IgD-negative memory B cell (primary cell): ENCODE data around the gene ZNF814. TPM values are rescaled to one million over a fixed set of nuclear protein-coding genes. Genes with fewer than 3 reads are reported as not detected.
A peak's percentile ranks its signal among the peaks of the same experiment; 100 is the strongest.
"Not testable (repeated sequence)": the region's sequence is repeated elsewhere in the genome, so short reads cannot be mapped to it uniquely, and the experiment has no call there.

Source experiments
- H3K27ac Mint-ChIP-seq, 3 donors: one replicate each; pipeline ENCODE4 v1.8.0; 2020 to 2022; ENCODE audit warnings: mild to moderate bottlenecking in 3 of 3, mixed read lengths in 3 of 3, moderate library complexity in 1 of 3
- H3K27me3 Mint-ChIP-seq: one replicate; pipeline ENCODE4 v1.8.0; 2021; ENCODE audit warnings: mixed read lengths
- H3K36me3 Mint-ChIP-seq: one replicate; pipeline ENCODE4 v1.8.0; 2020; ENCODE audit warnings: mild to moderate bottlenecking, mixed read lengths
- H3K4me1 Mint-ChIP-seq, 3 donors: one replicate each; pipeline ENCODE4 v1.8.0; 2020 to 2022; ENCODE audit warnings: mixed read lengths in 3 of 3, mild to moderate bottlenecking in 1 of 3
- H3K4me3 Mint-ChIP-seq, 4 donors: one replicate each; pipeline ENCODE4 v1.8.0; 2020 to 2022; ENCODE audit warnings: mild to moderate bottlenecking in 4 of 4, mixed read lengths in 4 of 4, moderate library complexity in 3 of 4
- H3K9me3 Mint-ChIP-seq, 3 donors: one replicate each; pipeline ENCODE4 v1.8.0; 2020 to 2021; ENCODE audit warnings: mixed read lengths in 3 of 3, mild to moderate bottlenecking in 1 of 3
- polyA plus RNA-seq: library from polyadenylated mRNA; unstranded; fragments of 300-500 nt; fragmentation: Illumina TruSeq; gene quantifications from one replicate; pipeline ENCODE4 v1.2.3, GENCODE V29; 2021

ZNF814 gene
- polyA plus RNA-seq, 1 donor from 2014 or later: 37.1 TPM

- Mint-ChIP-seq H3K36me3 (peaks cover 16% of the 10 kb centered on the region), H3K27ac (no peak overlapping the region), H3K27me3 (no peaks in the 10 kb centered on the region), H3K4me3 (peak overlapping the region in 1 of 4 donors; percentile 15), H3K4me1 (peaks cover 13 to 27% (median 25%) of the 10 kb centered on the region in 3 donors), H3K9me3 (peaks cover 4 to 10% (median 8%) of the 10 kb centered on the region in 3 donors)
Observed at GRCh38 chr19:57886046-57886445, 2.8 kb downstream of the ZNF814 start.

GRCh38 chr19:57873883-57874799, 14.7 kb downstream of the ZNF814 start:
- H3K4me3 Mint-ChIP-seq, H3K27me3 Mint-ChIP-seq, H3K4me1 Mint-ChIP-seq: not testable (repeated sequence)
- peaks cover 28% of the 10 kb centered on the region for H3K36me3 Mint-ChIP-seq
- peaks cover 16 to 48% (median 26%) of the 10 kb centered on the region in 3 donors for H3K9me3 Mint-ChIP-seq
- peak overlapping the region in 2 of 3 donors; percentile 40 to 60 for H3K27ac Mint-ChIP-seq

- Mint-ChIP-seq H3K36me3 (peaks cover 29% of the 10 kb centered on the region), H3K4me1 (peaks cover 0 to 3% (median 0%) of the 10 kb centered on the region in 3 donors), H3K9me3 (peaks cover 17 to 45% (median 26%) of the 10 kb centered on the region in 3 donors), H3K27ac (no peak overlapping the region), H3K27me3 (no peaks in the 10 kb centered on the region), H3K4me3 (no peak overlapping the region)
Observed at GRCh38 chr19:57872450-57872849, 16.4 kb downstream of the ZNF814 start.

- H3K36me3 Mint-ChIP-seq: peaks cover 24% of the 10 kb centered on the region
- no peak overlapping the region for H3K4me3 Mint-ChIP-seq
- H3K27me3 Mint-ChIP-seq: no peaks in the 10 kb centered on the region
- peaks cover 10 to 40% (median 19%) of the 10 kb centered on the region in 3 donors for H3K9me3 Mint-ChIP-seq
- H3K4me1 Mint-ChIP-seq: peaks cover 0 to 1% (median 0%) of the 10 kb centered on the region in 3 donors
- H3K27ac Mint-ChIP-seq: no peak overlapping the region
Observed at GRCh38 chr19:57870225-57870624, 18.6 kb downstream of the ZNF814 start.

GRCh38 chr19:57869655-57870054, 19.2 kb downstream of the ZNF814 start:
- not testable (repeated sequence) for H3K27ac Mint-ChIP-seq, H3K4me1 Mint-ChIP-seq, H3K27me3 Mint-ChIP-seq
- Mint-ChIP-seq H3K36me3 (peaks cover 26% of the 10 kb centered on the region), H3K9me3 (peaks cover 10 to 37% (median 22%) of the 10 kb centered on the region in 3 donors), H3K4me3 (peak overlapping the region in 1 of 4 donors; percentile 39)

- Mint-ChIP-seq H3K4me1 (peaks cover 0 to 1% (median 0%) of the 10 kb centered on the region in 3 donors), H3K27me3 (no peaks in the 10 kb centered on the region), H3K9me3 (peaks cover 6 to 25% (median 18%) of the 10 kb centered on the region in 3 donors), H3K36me3 (peaks cover 19% of the 10 kb centered on the region), H3K27ac (peak overlapping the region in 1 of 3 donors; percentile 7), H3K4me3 (no peak overlapping the region)
Observed at GRCh38 chr19:57867868-57868492, 20.9 kb downstream of the ZNF814 start.

GRCh38 chr19:57862351-57862750, 26.5 kb downstream of the ZNF814 start:
- H3K27ac Mint-ChIP-seq, H3K4me3 Mint-ChIP-seq, H3K4me1 Mint-ChIP-seq, H3K27me3 Mint-ChIP-seq: not testable (repeated sequence)
- H3K36me3 Mint-ChIP-seq: peaks cover 27% of the 10 kb centered on the region
- peaks cover 3 to 17% (median 11%) of the 10 kb centered on the region in 3 donors for H3K9me3 Mint-ChIP-seq

- H3K27me3 Mint-ChIP-seq, H3K9me3 Mint-ChIP-seq, H3K27ac Mint-ChIP-seq, H3K4me3 Mint-ChIP-seq: not testable (repeated sequence)
- Mint-ChIP-seq H3K4me1 (peaks cover 19 to 23% (median 23%) of the 10 kb centered on the region in 3 donors), H3K36me3 (peaks cover 21% of the 10 kb centered on the region)
Observed at GRCh38 chr19:57854117-57854516, 34.7 kb downstream of the ZNF814 start.

- Mint-ChIP-seq H3K4me1 (peaks cover 19 to 23% (median 23%) of the 10 kb centered on the region in 3 donors), H3K36me3 (peaks cover 15% of the 10 kb centered on the region), H3K4me3 (peak overlapping the region in 2 of 4 donors; percentile 82 to 96), H3K27ac (peak overlapping the region in 2 of 3 donors; percentile 35 to 67)
- H3K9me3 Mint-ChIP-seq, H3K27me3 Mint-ChIP-seq: not testable (repeated sequence)
Observed at GRCh38 chr19:57851812-57852603, 36.8 kb downstream of the ZNF814 start.

- H3K36me3 Mint-ChIP-seq: peaks cover 6% of the 10 kb centered on the region
- H3K4me1 Mint-ChIP-seq: peaks cover 21 to 23% (median 22%) of the 10 kb centered on the region in 3 donors
- H3K4me3 Mint-ChIP-seq: peak overlapping the region; percentile 93 to 98 (median 96)
- no peaks in the 10 kb centered on the region for H3K27me3 Mint-ChIP-seq
- no peaks in the 10 kb centered on the region for H3K9me3 Mint-ChIP-seq
- peak overlapping the region; percentile 82 to 96 (median 93) for H3K27ac Mint-ChIP-seq
Observed at GRCh38 chr19:57850553-57851017, 38.3 kb downstream of the ZNF814 start.

- Mint-ChIP-seq H3K27ac (peak within 1 kb of the TSS; percentile 82 to 96 (median 93)), H3K4me3 (peak within 1 kb of the TSS; percentile 93 to 98 (median 96))
- H3K36me3 Mint-ChIP-seq: not testable (repeated sequence)
Observed at GRCh38 chr19:57849666-57850473, 39.0 kb downstream of the ZNF814 start, which contains the start of gene ZNF587. TSS of gene ZNF587 (plus strand) at chr19:57849859. CDS start at chr19:57850039, 180 bp downstream.

GRCh38 chr19:57849162-57849665, 39.6 kb downstream of the ZNF814 start:
- H3K27me3 Mint-ChIP-seq, H3K9me3 Mint-ChIP-seq, H3K36me3 Mint-ChIP-seq: not testable (repeated sequence)
- Mint-ChIP-seq H3K4me1 (peaks cover 21 to 23% (median 22%) of the 10 kb centered on the region in 3 donors), H3K4me3 (peak overlapping the region; percentile 93 to 98 (median 96)), H3K27ac (peak overlapping the region in 2 of 3 donors; percentile 82 to 93)

More at GRCh38 chr19:57849666-57850473, 39.0 kb downstream of the ZNF814 start, which contains the start of gene ZNF587:
- not testable (repeated sequence) for H3K27me3 Mint-ChIP-seq, H3K9me3 Mint-ChIP-seq
- peaks cover 21 to 23% (median 22%) of the 10 kb centered on the region in 3 donors for H3K4me1 Mint-ChIP-seq

GRCh38 chr19:57847164-57847563, 41.7 kb downstream of the ZNF814 start:
- not testable (repeated sequence) for H3K36me3 Mint-ChIP-seq, H3K4me3 Mint-ChIP-seq, H3K9me3 Mint-ChIP-seq, H3K27me3 Mint-ChIP-seq
- H3K4me1 Mint-ChIP-seq: peaks cover 16 to 23% (median 17%) of the 10 kb centered on the region in 3 donors
- peak overlapping the region in 1 of 3 donors; percentile 39 for H3K27ac Mint-ChIP-seq
